ENCODE results near the gene TREH. TPM values are rescaled to one million over a fixed set of nuclear protein-coding genes. Genes with fewer than 3 reads are reported as not detected.

Gene TREH
- total and polyA plus RNA-seq, 2 of the 8 experiments (the other 6 are each of a cell fraction or from before 2014, with no cell fraction given), result 0.03 TPM; not detected in 1

DNA sequence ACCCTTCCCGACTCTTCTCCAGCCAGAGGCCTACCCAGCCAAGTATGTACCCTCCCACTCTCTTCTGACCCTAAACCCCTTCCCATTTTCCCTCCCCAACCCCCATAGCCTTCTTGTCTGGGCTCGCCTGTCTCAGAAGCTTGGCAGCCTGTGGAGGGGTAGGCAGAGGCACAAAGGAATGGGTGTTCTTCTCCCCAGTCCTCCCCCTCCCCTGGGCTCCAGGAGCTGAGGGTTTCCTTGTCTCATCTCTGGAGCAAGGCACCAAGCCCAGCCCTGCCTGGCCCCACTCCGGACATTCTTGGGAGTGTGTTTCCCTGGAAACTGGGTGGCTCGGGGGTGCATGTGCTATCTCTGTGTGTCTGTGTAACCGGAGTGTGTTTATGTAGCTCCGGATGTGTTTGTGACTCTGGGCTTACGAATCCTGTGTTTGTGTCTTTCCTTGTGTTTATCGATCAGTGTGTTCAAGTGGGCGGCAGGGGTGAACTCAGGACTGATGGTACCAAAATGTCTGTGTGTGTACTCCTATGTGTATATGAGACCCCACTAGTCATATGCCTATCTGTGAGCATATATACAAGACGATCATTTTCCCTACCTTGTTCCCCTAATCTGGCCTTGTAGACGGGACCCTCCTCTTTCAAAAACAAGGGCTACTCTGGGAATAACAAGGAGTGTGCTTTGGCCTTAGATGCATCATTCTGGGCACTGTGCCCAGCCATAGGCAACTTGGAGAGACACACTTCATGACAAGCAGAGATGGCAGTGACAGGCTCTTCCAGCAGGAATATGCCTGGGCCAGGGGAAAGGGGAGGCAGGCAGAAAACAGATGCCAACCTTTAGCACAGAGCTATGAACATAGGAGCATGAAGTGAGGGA lies 61.1 kb downstream of the TREH start:
- no peak overlapping the region for H3K27ac ChIP-seq (ENCODE audit: low read depth, low read length)
- H4K91ac ChIP-seq (replicated peaks; ENCODE audit: insufficient read length, low read length), result peak overlapping the region; percentile 19
- no peak overlapping the region for H4K8ac ChIP-seq (ENCODE audit: extremely low read depth, insufficient read depth, low read length)
- H2BK15ac ChIP-seq (ENCODE audit: low read length), result peak overlapping the region; percentile 95
- H2AFZ ChIP-seq (ENCODE audit: low read length), result no peak overlapping the region
- H3K36me3 ChIP-seq (ENCODE audit: control insufficient read depth in 2 of 4, insufficient read depth in 4 of 4, low read length in 3 of 4), result no peaks in the 10 kb centered on the region
- H3K79me2 ChIP-seq (ENCODE audit: control insufficient read depth in 1 of 2, insufficient read depth in 2 of 2, low read length in 2 of 2), result peaks cover 6 to 19% of the 10 kb centered on the region in 2 experiments; a peak in 2 of 4 replicates
- H3K23ac ChIP-seq (ENCODE audit: insufficient read length), result no peak overlapping the region
- peaks cover 13% of the 10 kb centered on the region for H3K79me1 ChIP-seq (ENCODE audit: low read depth, low read length)
- peak overlapping the region; percentile 26; the same call in 1 of the 2 replicates for H3K18ac ChIP-seq (ENCODE audit: extremely low read depth, low read length)
- H4K20me1 ChIP-seq (replicated peaks in 1 of 2; ENCODE audit: control insufficient read depth in 1 of 2, insufficient read depth in 2 of 2, low read length in 2 of 2), result peaks cover 0 to 3% of the 10 kb centered on the region in 2 experiments
- WGBS, 2 experiments (ENCODE audit: extremely low coverage in 1 of 2, insufficient coverage in 1 of 2, insufficient read length in 1 of 2, insufficient replicate concordance in 2 of 2, low coverage in 1 of 2, low lambda C conversion rate in 2 of 2, missing lambda C conversion rate in 1 of 2), result 90% methylated on average over 11 of the region's 11 CpGs; no CpG with 5 or more reads in 1 of the 2 experiments
- no peak overlapping the region for H2BK120ac ChIP-seq (replicated peaks; ENCODE audit: low read depth, low read length)
- H3K4me2 ChIP-seq (ENCODE audit: insufficient read depth in 1 of 2, low read depth in 2 of 2, low read length in 2 of 2), result no peak overlapping the region
- H3K23me2 ChIP-seq (ENCODE audit: low read depth, low read length), result peaks cover 7% of the 10 kb centered on the region
- H3K27me3 ChIP-seq (replicated peaks in 1 of 4; ENCODE audit: control insufficient read depth in 3 of 4, extremely low read depth in 1 of 4, insufficient read depth in 3 of 4, low read length in 3 of 4), result 0 out of 7 replicates have a peak, but pooled peaks cover 0 to 2% (median 0%) of the 10 kb centered on the region in 4 experiments
- no peak overlapping the region for H4K5ac ChIP-seq (ENCODE audit: insufficient read length, low read depth, low read length)
- H3K9ac ChIP-seq (replicated peaks in 1 of 4; ENCODE audit: extremely low read depth in 1 of 4, low read depth in 3 of 4, low read length in 3 of 4), result no peak overlapping the region
- FAIRE-seq (no peak), DNase-seq (ENCODE audit: low read depth in 1 of 2, low spot score in 2 of 2) (no peak)
- H2AK5ac ChIP-seq (ENCODE audit: low read depth, low read length), result 0 out of 2 replicates have a peak overlapping the region, but pooled peaks have one; percentile 10
- H2BK12ac ChIP-seq (ENCODE audit: low read depth, low read length), result peak overlapping the region; percentile 75; the same call in 1 of the 2 replicates
- H2BK5ac ChIP-seq (ENCODE audit: low read depth, low read length), result peak overlapping the region; percentile 22; the same call in 1 of the 2 replicates
- no peak overlapping the region for H3K4ac ChIP-seq (replicated peaks; ENCODE audit: insufficient read length, low read depth, low read length)
- POLR2A ChIA-PET (ENCODE audit: partially characterized antibody), result interaction anchor here (0.6 to 28.7 kb wide), 7 partner anchors 11 to 401 kb away, joined by 3 to 574 read pairs (median 3); partner anchors contain the start of genes ARCN1 and PHLDB1
- H3K4me1 ChIP-seq (replicated peaks in 1 of 4; ENCODE audit: control insufficient read depth in 3 of 4, insufficient read depth in 4 of 4, low read length in 3 of 4), result peaks cover 17 to 60% (median 43%) of the 10 kb centered on the region in 4 experiments
- H3K14ac ChIP-seq (ENCODE audit: insufficient read length), result no peak overlapping the region
- H2BK20ac ChIP-seq (ENCODE audit: low read length), result peak overlapping the region; percentile 91
- CTCF ChIA-PET (ENCODE audit: partially characterized antibody), result interaction anchor here (0.5 to 7.6 kb wide), 8 partner anchors 10 to 448 kb away, joined by 3 to 57 read pairs (median 4); no protein-coding TSS in a partner anchor
- no peak overlapping the region for H3K4me3 ChIP-seq (ENCODE audit: extremely low read depth in 1 of 4, insufficient read depth in 2 of 4, low read depth in 3 of 4, low read length in 4 of 4)
- no peak overlapping the region for H3K56ac ChIP-seq (replicated peaks; ENCODE audit: insufficient read length, low read depth, low read length)
- no peaks in the 10 kb centered on the region for H3K9me3 ChIP-seq (ENCODE audit: insufficient read depth in 2 of 2, low read depth in 1 of 2, low read length in 1 of 2)
- no peak for TF ChIP-seq EZH2 (IDR thresholded peaks at IDR 0.05; ENCODE audit: low read depth, low read length, severe bottlenecking)
- no peak for TF ChIP-seq SRF (IDR thresholded peaks at IDR 0.05; ENCODE audit: low read depth, low read length)
- TF ChIP-seq POLR2A (IDR thresholded peaks at IDR 0.05; ENCODE audit: control extremely low read depth in 1 of 2, low read depth in 2 of 2, low read length in 2 of 2), result no peak
- TF ChIP-seq CHD1 (IDR thresholded peaks at IDR 0.05; ENCODE audit: low read depth, low read length), result no peak
- no peak for TF ChIP-seq CHD2 (IDR thresholded peaks at IDR 0.05; ENCODE audit: low read length)
- no peak for TF ChIP-seq NANOG (IDR thresholded peaks at IDR 0.05; ENCODE audit: insufficient read depth, low read depth, low read length, poor library complexity, severe bottlenecking)
- TF ChIP-seq RFX5 (IDR thresholded peaks at IDR 0.05; ENCODE audit: borderline replicate concordance, low read depth, low read length), result no peak
- TF ChIP-seq BRCA1 (IDR thresholded peaks at IDR 0.05; ENCODE audit: low read depth, low read length), result no peak
- no peak for TF ChIP-seq SIX5 (IDR thresholded peaks at IDR 0.05; ENCODE audit: low read depth, low read length)
- TF ChIP-seq BCL11A (IDR thresholded peaks at IDR 0.05; ENCODE audit: low read depth in 2 of 2, low read length in 2 of 2), result no peak
- TF ChIP-seq CREB1 (IDR thresholded peaks at IDR 0.05), result no peak
- TF ChIP-seq TBP (IDR thresholded peaks at IDR 0.05; ENCODE audit: low read depth, low read length), result no peak
- no peak for TF ChIP-seq SP4 (IDR thresholded peaks at IDR 0.05; ENCODE audit: low read length)
